ENCODE measurements around the gene RABGAP1L. TPM values are rescaled to one million over a fixed set of nuclear protein-coding genes. Genes with fewer than 3 reads are reported as not detected.

Gene RABGAP1L
- total RNA-seq = 26.8 and 30.0 TPM in 2 replicates

GRCh38 chr1:174159252-174160108 lies at the start of gene RABGAP1L:
TSS of gene RABGAP1L (plus strand) at chr1:174159520.

GRCh38 chr1:174447866-174448530 lies 288.7 kb downstream of the RABGAP1L start, which contains the start of gene GPR52:
TSS of gene GPR52 (plus strand) at chr1:174447964. CDS start at chr1:174448112, 148 bp downstream.

GRCh38 chr1:174999936-175000696 lies 840.8 kb downstream of the RABGAP1L start, which contains the start of gene CACYBP:
TSS of gene CACYBP (plus strand) at chr1:174999947. CDS start at chr1:175000181, 234 bp downstream.

GRCh38 chr1:175023043-175023921 lies 864.0 kb downstream of the RABGAP1L start, which contains the start of gene MRPS14:
TSS of gene MRPS14 (minus strand) at chr1:175023425. CDS start at chr1:175023408, 17 bp downstream.

Small RNA genes lying within 50 kb of the gene (small RNA-seq; reads per million reads assigned to genes)
- gene BANF1P4 (not detected), gene RF00019 (not detected), gene RNU6-307P (not detected)

Other genes starting within 250 kb of the RABGAP1L start
- gene SERPINC1, start 242.2 kb upstream of the RABGAP1L start, total RNA-seq = 0.38 TPM in 1 of 2 replicates, not detected in the other
- 43.1 and 55.1 TPM in 2 replicates for gene RC3H1, start 137.2 kb upstream of the RABGAP1L start, total RNA-seq